GM23248 (cell line): ENCODE data around the gene ST6GALNAC3.

ENCODE experiments used
- EZH2 ChIP-seq: fragments of 200-600 bp; sonication (generic); IDR thresholded peaks from 2 replicates; pipeline ENCODE4 v1.6.1; 2018; ENCODE audit warnings: antibody characterized with exemption, mild to moderate bottlenecking; ENCODE audit not compliant: insufficient read depth, poor library complexity, severe bottlenecking
- EZH2phosphoT487 ChIP-seq: fragments of 200-600 bp; sonication (generic); IDR thresholded peaks from 2 replicates; pipeline ENCODE4 v1.6.1; 2018; ENCODE audit warnings: antibody characterized with exemption, moderate library complexity, mild to moderate bottlenecking, low read depth; ENCODE audit not compliant: insufficient read depth

DNA sequence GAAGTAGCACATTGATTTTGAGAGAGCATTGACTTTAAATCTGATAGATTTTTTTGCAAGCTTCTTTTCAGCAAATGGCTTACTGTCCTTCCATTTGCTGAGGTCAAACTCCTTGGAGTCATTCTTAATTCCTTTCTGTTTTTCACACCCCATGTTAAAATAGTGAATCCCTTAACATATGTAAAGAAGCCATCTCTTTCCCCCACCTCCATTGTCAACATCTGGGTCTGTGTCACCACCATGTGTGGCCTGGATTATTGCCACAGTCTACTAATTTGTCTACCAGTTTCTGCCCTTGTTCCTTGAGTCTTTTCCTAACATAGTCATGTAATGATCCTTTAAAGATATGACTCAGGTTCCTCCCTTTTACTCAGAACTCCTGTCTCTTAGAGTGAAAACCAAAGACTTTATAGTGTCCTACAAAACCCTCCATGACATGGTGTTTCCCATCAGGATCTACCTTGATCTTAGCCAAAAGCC lies 104.7 kb downstream of the ST6GALNAC3 start:
- TF ChIP-seq EZH2 (no peak), EZH2phosphoT487 (no peak)
